LNCAP (cell line): ENCODE results near the gene COQ4.

ENCODE experiments used
- TF ChIP-seq, protein P1 (sequence below): fragments of 450-650 bp; IDR thresholded peaks from 2 replicates; pipeline ENCODE4 v1.5.1; 2017; ENCODE audit warnings: mild to moderate bottlenecking

The COQ4 gene

GRCh38 chr9:128314697-128315096 is 7.9 kb upstream of the COQ4 start:
- TF ChIP-seq, protein P1, sequence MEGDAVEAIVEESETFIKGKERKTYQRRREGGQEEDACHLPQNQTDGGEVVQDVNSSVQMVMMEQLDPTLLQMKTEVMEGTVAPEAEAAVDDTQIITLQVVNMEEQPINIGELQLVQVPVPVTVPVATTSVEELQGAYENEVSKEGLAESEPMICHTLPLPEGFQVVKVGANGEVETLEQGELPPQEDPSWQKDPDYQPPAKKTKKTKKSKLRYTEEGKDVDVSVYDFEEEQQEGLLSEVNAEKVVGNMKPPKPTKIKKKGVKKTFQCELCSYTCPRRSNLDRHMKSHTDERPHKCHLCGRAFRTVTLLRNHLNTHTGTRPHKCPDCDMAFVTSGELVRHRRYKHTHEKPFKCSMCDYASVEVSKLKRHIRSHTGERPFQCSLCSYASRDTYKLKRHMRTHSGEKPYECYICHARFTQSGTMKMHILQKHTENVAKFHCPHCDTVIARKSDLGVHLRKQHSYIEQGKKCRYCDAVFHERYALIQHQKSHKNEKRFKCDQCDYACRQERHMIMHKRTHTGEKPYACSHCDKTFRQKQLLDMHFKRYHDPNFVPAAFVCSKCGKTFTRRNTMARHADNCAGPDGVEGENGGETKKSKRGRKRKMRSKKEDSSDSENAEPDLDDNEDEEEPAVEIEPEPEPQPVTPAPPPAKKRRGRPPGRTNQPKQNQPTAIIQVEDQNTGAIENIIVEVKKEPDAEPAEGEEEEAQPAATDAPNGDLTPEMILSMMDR = no peak

DNA sequence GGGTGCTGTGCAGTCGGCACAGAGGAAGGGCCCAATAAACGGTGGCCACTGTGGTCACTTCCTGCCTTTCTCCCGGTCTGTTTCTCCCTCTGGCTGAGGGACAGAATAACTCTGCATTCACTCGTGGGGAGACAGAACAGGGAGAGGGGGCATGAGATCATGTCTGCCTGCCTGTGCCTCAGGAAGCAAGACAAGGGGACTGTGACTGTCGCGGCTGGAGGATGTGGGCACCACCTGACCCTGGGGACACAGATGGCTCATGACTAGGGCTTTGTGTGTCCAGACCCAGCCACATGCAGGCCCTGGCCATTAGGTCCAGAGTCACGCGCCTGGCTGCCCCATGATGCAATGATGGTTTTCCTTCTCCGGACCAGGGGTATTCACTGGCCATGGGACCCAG is 6.2 kb upstream of the COQ4 start:
- TF ChIP-seq, protein P1 = no peak

GRCh38 chr9:128317629-128318028 is 5.0 kb upstream of the COQ4 start:
- TF ChIP-seq, protein P1 = no peak

DNA sequence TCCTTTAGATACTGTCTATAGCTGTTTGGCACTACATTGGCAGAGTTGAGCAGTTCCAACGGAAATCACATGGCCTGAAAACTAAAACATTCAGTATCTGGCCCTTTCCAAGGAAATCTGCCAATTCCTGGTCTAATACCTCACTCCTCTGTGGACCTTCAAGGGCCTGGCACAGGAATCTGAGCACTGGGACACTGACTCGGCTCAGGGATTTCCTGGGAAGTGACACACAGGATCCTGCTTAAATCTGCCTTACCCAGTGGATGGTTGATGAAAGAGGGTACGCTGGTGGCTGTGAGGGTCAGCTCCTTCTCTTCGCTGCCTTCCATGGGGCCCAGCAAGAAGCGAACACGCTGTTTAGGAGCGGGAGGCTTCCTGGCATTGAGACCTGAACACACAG is 1.3 kb upstream of the COQ4 start:
- TF ChIP-seq, protein P1 = no peak

- TF ChIP-seq, protein P1 = no peak
These were observed 698 bp upstream of the COQ4 start for GRCh38 chr9:128321879-128322403.

DNA sequence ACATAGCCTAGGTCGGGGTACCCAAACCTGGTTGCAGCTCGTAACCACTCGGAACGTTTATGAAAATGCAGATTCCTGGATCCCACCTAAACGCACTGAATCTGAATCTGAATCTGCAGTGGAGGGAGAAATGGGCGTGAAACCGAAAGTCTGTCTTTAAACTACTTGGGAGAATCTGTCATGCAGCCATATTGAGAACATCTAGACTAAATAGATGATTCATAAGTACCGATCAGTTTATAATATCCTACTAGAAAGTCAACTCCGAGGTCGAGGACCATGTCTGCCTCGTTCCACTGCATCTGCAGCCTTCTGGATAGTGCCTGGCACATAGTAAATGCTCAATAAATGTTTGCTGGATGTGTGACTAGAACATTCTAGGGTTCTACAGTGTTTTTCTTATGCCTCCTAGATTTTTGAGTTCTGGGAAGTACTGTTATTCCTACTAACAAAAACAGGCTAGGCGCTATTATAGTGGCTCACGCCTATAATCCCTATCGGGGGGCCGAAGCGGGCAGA is 632 bp downstream of the COQ4 start:
- TF ChIP-seq, protein P1 = no peak

DNA sequence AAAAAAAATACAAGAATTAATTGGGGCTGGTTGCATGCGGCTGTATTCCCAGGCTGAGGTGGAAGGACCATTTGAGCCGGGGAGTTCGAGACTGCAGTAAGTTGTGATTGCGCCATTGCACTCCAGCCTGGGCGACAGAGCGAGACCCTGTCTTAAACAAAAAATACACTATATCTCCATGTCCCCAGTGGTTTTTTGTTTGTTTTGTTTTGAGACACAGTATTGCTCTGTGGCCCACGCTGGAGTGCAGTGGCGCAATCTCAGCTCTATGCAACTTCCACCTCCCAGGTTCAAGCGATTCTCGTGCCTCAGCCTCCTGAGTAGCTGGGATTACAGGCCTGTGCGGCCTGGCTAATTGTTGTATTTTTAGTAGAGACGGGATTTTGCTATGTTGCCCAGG is 1.2 kb downstream of the COQ4 start:
- TF ChIP-seq, protein P1 = no peak

- TF ChIP-seq, protein P1 = no peak
These were observed 1.8 kb downstream of the COQ4 start for GRCh38 chr9:128324401-128324800.
